Neural progenitor cell (in vitro differentiated cells): ENCODE measurements around the gene SHROOM2. TPM values are rescaled to one million over a fixed set of nuclear protein-coding genes. Genes with fewer than 3 reads are reported as not detected.

Experiments
- DNase-seq: peaks from one replicate; pipeline ENCODE4 v3.0.0-alpha.2; 2016; ENCODE audit warnings: low spot score
- H2AFZ ChIP-seq: fragments of 200-600 bp; sonication (generic); replicated peaks from 2 replicates; pipeline ENCODE4 v1.6.1; 2016; ENCODE audit warnings: antibody characterized with exemption
- H3F3A ChIP-seq: fragments of 200-600 bp; sonication (generic); 2 replicates; pipeline ENCODE4 v1.6.1; 2016; ENCODE audit warnings: antibody characterized with exemption, low read depth
- H3K27ac ChIP-seq: fragments of 200-600 bp; sonication (generic); 2 replicates; pipeline ENCODE4 v1.5.1; 2016; ENCODE audit warnings: mild to moderate bottlenecking
- H3K27me3 ChIP-seq: fragments of 200-600 bp; sonication (generic); 2 replicates; pipeline ENCODE4 v1.6.1; 2016; ENCODE audit warnings: mild to moderate bottlenecking, moderate library complexity
- H3K36me3 ChIP-seq: fragments of 200-600 bp; sonication (generic); 2 replicates; pipeline ENCODE4 v1.5.1; 2016
- H3K4me1 ChIP-seq: fragments of 200-600 bp; sonication (generic); 2 replicates; pipeline ENCODE4 v1.6.1; 2016; ENCODE audit warnings: mixed run types
- H3K4me2 ChIP-seq: fragments of 200-600 bp; sonication (generic); 2 replicates; pipeline ENCODE4 v1.6.1; 2016
- H3K4me3 ChIP-seq: fragments of 200-600 bp; sonication (generic); 2 replicates; pipeline ENCODE4 v1.5.1; 2016
- H3K79me2 ChIP-seq: fragments of 200-600 bp; sonication (generic); 2 replicates; pipeline ENCODE4 v1.6.1; 2016; ENCODE audit warnings: low read depth
- H3K9ac ChIP-seq: fragments of 200-600 bp; sonication (generic); 2 replicates; pipeline ENCODE4 v1.6.1; 2016
- H3K9me3 ChIP-seq: fragments of 200-600 bp; sonication (generic); 2 replicates; pipeline ENCODE4 v1.5.1; 2016; ENCODE audit warnings: low read depth
- H4K20me1 ChIP-seq: fragments of 200-600 bp; sonication (generic); 2 replicates; pipeline ENCODE4 v1.6.1; 2016; ENCODE audit warnings: low read depth
- H3K27ac Mint-ChIP-seq: 3 replicates; pipeline ENCODE4 v1.8.0; 2021; ENCODE audit warnings: mixed read lengths
- H3K27me3 Mint-ChIP-seq: 2 replicates; pipeline ENCODE4 v1.8.0; 2022; ENCODE audit warnings: low read depth, mild to moderate bottlenecking, inconsistent platforms, moderate library complexity, mixed read lengths; ENCODE audit not compliant: insufficient read depth
- H3K36me3 Mint-ChIP-seq: 3 replicates; pipeline ENCODE4 v1.8.0; 2021; ENCODE audit warnings: mixed read lengths
- H3K4me1 Mint-ChIP-seq: 3 replicates; pipeline ENCODE4 v1.8.0; 2021; ENCODE audit warnings: mixed read lengths
- H3K4me3 Mint-ChIP-seq: 3 replicates; pipeline ENCODE4 v1.8.0; 2021; ENCODE audit warnings: mild to moderate bottlenecking, moderate library complexity, mixed read lengths
- H3K9me3 Mint-ChIP-seq: 3 replicates; pipeline ENCODE4 v1.8.0; 2020; ENCODE audit warnings: mixed read lengths
- EZH2 ChIP-seq: fragments of 200-600 bp; sonication (generic); IDR thresholded peaks from 2 replicates; pipeline ENCODE4 v1.6.1; 2017; ENCODE audit warnings: antibody characterized with exemption, mild to moderate bottlenecking, moderate library complexity
- EZH2phosphoT487 ChIP-seq: fragments of 200-600 bp; sonication (generic); IDR thresholded peaks from 2 replicates; pipeline ENCODE4 v1.6.1; 2017; ENCODE audit warnings: antibody characterized with exemption
- total RNA-seq: library from RNA; depleted of rRNA; stranded (reverse); fragments of >200 nt; gene quantifications from 2 replicates; pipeline ENCODE4 v1.2.3, GENCODE V29; 2015; ENCODE audit warnings: low replicate concordance
- TF ChIP-seq, protein P1 (sequence below): fragments of 200-600 bp; sonication (generic); IDR thresholded peaks from 2 replicates; pipeline ENCODE4 v1.5.1; 2017; ENCODE audit warnings: antibody characterized with exemption, mild to moderate bottlenecking

Gene SHROOM2
- total RNA-seq, 1 donor from 2014 or later, result 9.1 TPM

DNA sequence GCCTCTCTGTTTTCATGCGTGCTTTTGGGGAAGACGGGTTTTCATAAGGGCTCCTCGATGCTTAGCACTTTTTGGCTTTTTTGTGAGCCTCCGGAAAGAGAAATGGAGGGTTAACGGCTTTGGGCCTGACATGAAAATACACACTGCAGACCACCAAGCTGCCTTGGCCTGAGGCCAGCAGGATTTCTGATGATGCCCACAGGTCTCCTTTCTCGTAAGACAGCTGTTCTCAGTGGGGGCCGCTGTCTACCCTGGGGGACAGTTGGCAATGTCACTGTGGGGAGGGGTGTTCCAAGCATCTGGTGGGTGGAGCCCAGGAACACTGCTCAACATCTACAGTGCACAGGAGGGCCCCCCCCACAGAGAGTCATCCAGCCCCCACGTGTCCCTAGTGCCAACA lies 151.5 kb downstream of the SHROOM2 start:
- H4K20me1 ChIP-seq, result no peaks in the 10 kb centered on the region
- TF ChIP-seq EZH2phosphoT487 (no peak), EZH2 (no peak)
- TF ChIP-seq, protein P1, sequence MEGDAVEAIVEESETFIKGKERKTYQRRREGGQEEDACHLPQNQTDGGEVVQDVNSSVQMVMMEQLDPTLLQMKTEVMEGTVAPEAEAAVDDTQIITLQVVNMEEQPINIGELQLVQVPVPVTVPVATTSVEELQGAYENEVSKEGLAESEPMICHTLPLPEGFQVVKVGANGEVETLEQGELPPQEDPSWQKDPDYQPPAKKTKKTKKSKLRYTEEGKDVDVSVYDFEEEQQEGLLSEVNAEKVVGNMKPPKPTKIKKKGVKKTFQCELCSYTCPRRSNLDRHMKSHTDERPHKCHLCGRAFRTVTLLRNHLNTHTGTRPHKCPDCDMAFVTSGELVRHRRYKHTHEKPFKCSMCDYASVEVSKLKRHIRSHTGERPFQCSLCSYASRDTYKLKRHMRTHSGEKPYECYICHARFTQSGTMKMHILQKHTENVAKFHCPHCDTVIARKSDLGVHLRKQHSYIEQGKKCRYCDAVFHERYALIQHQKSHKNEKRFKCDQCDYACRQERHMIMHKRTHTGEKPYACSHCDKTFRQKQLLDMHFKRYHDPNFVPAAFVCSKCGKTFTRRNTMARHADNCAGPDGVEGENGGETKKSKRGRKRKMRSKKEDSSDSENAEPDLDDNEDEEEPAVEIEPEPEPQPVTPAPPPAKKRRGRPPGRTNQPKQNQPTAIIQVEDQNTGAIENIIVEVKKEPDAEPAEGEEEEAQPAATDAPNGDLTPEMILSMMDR, result no peak
- Mint-ChIP-seq H3K4me3 (no peak overlapping the region), H3K9me3 (peaks cover 6% of the 10 kb centered on the region), H3K27ac (peak overlapping the region; percentile 25), H3K4me1 (peaks cover 16% of the 10 kb centered on the region), H3K27me3 (peaks cover 2% of the 10 kb centered on the region), H3K36me3 (peaks cover 31% of the 10 kb centered on the region)
- no peaks in the 10 kb centered on the region for H3K9me3 ChIP-seq
- H3K36me3 ChIP-seq, result no peaks in the 10 kb centered on the region
- H2AFZ ChIP-seq, result no peak overlapping the region
- H3K9ac ChIP-seq, result no peak overlapping the region
- H3K4me3 ChIP-seq, result no peak overlapping the region
- no peaks in the 10 kb centered on the region for H3K4me1 ChIP-seq
- H3K27ac ChIP-seq, result no peak overlapping the region
- no peak overlapping the region for H3K4me2 ChIP-seq
- no peak for DNase-seq
- H3K79me2 ChIP-seq, result no peaks in the 10 kb centered on the region
- H3F3A ChIP-seq, result no peaks in the 10 kb centered on the region
- H3K27me3 ChIP-seq, result no peaks in the 10 kb centered on the region

DNA sequence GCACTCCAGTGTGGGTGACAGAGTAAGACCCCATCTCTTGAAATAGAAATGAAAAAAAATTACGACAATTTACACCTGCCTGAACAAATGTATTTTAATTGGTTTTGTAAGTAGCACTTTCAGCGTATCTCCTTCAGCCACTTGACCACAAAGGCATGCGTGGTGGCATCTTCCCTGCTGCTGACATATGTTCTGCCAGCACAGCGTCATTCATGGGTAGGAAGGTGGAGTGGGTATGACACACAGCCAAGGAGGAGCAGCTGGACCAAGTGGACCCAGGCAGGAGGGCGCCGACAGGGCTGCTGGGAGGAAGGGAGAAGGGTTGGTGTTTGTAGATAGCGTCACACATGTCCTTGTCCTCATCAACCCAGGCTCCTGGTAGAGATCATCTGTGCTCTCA lies 152.3 kb downstream of the SHROOM2 start:
- Histone ChIP-seq H3K9ac (no peak overlapping the region), H3K36me3 (no peaks in the 10 kb centered on the region), H3K4me3 (no peak overlapping the region), H3K4me1 (no peaks in the 10 kb centered on the region), H3K79me2 (no peaks in the 10 kb centered on the region), H4K20me1 (no peaks in the 10 kb centered on the region), H3F3A (no peaks in the 10 kb centered on the region), H3K4me2 (no peak overlapping the region), H3K27me3 (no peaks in the 10 kb centered on the region), H3K27ac (no peak overlapping the region), H2AFZ (no peak overlapping the region), H3K9me3 (no peaks in the 10 kb centered on the region)
- Mint-ChIP-seq H3K27ac (no peak overlapping the region), H3K9me3 (no peaks in the 10 kb centered on the region), H3K4me3 (no peak overlapping the region), H3K4me1 (peaks cover 10% of the 10 kb centered on the region), H3K27me3 (peaks cover 5% of the 10 kb centered on the region), H3K36me3 (peaks cover 31% of the 10 kb centered on the region)
- DNase-seq, result no peak
- TF ChIP-seq, protein P1, result no peak
- TF ChIP-seq EZH2, result no peak
- no peak for TF ChIP-seq EZH2phosphoT487

DNA sequence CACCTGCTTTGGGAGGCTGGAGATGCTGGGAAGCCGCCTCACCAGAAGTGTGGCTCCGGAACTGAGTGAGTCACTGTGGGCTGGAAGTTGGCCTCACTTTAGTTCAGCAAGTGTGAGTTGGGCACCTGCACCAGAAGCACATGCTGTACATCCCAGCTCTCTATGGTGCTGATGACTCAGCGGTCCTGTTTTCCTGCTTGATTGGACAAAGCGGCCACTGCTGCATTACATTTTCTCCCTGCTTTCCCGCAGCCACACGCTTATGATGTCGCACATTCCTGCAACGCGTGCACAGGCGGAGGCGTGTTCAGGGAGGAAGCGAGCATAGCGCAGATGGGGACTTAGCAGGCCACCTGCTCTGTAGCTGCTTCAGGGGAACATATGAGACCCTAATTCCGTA lies 154.2 kb downstream of the SHROOM2 start:
- Histone ChIP-seq H3K27me3 (no peaks in the 10 kb centered on the region), H2AFZ (no peak overlapping the region), H3K79me2 (no peaks in the 10 kb centered on the region), H3F3A (no peaks in the 10 kb centered on the region), H3K4me2 (no peak overlapping the region), H4K20me1 (no peaks in the 10 kb centered on the region), H3K4me3 (no peak overlapping the region), H3K9me3 (no peaks in the 10 kb centered on the region), H3K9ac (no peak overlapping the region), H3K36me3 (no peaks in the 10 kb centered on the region), H3K27ac (no peak overlapping the region), H3K4me1 (no peaks in the 10 kb centered on the region)
- no peaks in the 10 kb centered on the region for H3K4me1 Mint-ChIP-seq
- H3K27ac Mint-ChIP-seq, result no peak overlapping the region
- no peak for DNase-seq
- TF ChIP-seq EZH2 (no peak), EZH2phosphoT487 (no peak)
- TF ChIP-seq, protein P1, result no peak
- H3K9me3 Mint-ChIP-seq, result peaks cover 2% of the 10 kb centered on the region
- H3K4me3 Mint-ChIP-seq, result no peak overlapping the region
- peaks cover 5% of the 10 kb centered on the region for H3K27me3 Mint-ChIP-seq
- peaks cover 33% of the 10 kb centered on the region for H3K36me3 Mint-ChIP-seq
